Fibroblast of skin of right biceps (primary cell): ENCODE results near the gene ARHGEF19.
A peak's percentile ranks its signal among the peaks of the same experiment; 100 is the strongest.
"Not testable (repeated sequence)": the region's sequence is repeated elsewhere in the genome, so short reads cannot be mapped to it uniquely, and the experiment has no call there.

Experiments used
- DNase-seq: peaks from one replicate; pipeline ENCODE4 v3.0.0-alpha.2; 2013

Gene ARHGEF19

GRCh38 chr1:16202281-16203210 lies 9.9 kb downstream of the ARHGEF19 start:
- no peak for DNase-seq

- no peak for DNase-seq
These were observed 12.8 kb downstream of the ARHGEF19 start for GRCh38 chr1:16199700-16200099.

- DNase-seq: no peak
These were observed 13.3 kb downstream of the ARHGEF19 start for GRCh38 chr1:16199157-16199501.

DNA sequence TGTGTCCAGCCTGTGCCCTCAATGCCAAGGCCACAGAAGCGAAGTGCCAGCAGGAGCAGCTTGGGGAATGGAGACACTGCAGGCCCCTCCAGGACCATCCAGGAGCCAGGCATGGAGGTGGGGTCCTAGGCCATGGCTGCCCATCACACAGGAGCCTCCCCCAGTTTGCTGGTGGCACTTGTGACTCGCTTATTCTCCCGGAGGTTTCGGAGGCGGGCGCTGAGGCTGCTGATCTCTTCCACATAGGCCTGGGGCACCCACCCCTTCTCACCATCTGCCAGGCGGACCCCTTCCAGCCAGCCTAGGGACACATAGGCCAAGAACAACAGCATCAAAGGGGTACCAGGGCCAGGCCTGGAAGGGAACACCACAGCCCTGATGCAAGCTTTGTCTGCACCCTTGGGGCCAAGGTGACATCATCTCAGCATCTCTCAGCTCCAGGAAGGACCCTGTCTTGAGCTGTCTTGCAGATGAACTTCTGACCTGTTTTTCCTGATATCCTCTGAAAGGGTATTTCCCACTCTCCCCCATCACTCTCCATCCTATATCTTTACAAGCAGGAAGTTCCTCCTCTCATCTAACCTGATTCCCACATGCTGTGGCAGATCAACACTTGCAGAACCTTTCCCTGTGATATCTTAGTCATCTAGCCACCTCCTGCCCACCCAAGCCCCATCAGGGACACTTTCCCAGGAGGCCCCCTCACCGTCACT lies 13.9 kb downstream of the ARHGEF19 start:
- DNase-seq: no peak

GRCh38 chr1:16196874-16197273 lies 15.6 kb downstream of the ARHGEF19 start:
- no peak for DNase-seq

DNA sequence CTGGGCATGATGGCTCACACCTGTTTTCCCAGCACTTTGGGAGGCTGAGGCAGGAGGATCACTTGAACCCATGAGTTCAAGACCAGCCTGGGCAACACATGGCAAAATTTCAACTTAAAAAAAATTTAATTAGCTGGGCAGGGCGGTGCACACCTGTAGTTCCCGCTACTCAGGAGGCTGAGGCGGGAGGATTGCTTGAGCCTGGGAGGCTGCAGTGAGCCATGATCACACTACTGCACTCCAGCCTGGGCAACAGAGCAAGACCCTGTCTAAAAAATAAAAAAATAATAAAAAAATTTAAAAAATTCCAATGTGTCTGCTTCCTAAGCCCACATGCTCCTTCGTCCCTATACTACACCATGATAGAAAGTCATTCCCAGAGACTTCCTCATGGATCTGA lies 16.3 kb downstream of the ARHGEF19 start:
- DNase-seq: not testable (repeated sequence)

DNA sequence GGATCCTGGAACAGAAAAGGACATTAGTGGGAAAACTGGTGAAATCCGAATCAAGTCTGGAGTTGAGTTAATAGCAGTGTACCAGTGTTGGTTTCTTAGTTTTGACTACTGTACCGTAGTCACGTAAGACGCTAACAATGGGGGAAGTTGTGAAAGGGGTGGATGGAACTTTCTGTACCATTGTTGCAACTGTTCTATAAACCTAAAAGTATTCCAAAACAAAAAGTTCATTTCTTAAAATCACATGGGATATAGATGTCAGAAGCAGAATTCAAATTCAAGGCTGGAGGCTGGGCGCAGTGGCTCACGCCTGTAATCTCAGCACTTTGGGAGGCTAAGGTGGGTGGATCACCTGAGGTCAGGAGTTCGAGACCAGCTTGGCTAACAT lies 16.9 kb downstream of the ARHGEF19 start:
- no peak for DNase-seq

DNA sequence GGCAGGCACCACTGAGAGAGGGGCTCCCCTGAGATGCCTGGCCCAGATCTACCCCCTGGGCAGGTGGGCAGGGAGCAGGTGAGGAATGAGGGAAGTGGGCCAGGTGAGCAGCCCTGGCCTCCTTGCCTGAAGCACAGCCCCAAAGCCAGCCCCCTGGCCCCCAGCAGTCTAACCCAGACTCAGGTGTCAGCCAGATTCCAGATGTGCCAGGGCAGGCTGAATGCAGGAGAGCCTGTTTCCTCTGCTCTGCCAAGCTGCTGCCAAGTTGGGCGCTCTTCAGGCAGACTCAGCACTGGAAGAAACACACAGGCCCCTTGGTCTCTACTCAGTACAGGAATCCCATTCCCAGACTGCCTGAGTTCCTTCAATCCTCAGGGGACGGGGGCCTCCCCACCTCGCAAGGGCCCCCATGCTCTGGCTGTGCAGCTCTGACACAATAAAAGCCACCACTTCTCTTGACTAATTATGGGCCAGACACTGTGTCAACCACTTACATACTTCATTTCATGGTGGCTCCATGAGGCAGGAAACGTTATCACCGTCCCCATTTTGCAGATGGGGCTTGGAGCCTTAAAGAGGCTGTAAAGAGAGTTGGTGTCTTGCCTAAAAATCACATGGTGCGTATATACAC lies 20.4 kb downstream of the ARHGEF19 start:
- no peak for DNase-seq

DNA sequence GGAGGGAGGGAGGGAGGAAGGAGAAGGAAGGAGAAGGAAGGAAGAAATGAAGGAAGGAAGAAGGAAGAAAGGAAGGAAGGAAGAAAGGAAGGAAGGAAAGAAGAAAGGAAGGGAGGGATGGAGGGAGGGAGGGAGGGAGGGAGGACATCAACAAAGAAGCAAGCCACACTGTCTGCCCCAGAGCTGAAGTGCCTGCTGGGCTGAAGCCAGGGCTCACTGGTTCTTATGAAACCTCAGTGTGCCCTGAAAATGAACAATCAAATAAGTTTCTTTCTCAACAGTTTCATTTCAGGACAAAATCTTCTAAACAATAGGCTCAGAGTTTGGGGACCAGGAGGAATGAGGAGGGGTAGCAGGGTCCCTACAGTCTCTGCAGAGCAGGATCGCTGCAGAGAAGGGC lies 21.1 kb downstream of the ARHGEF19 start:
- no peak for DNase-seq

DNA sequence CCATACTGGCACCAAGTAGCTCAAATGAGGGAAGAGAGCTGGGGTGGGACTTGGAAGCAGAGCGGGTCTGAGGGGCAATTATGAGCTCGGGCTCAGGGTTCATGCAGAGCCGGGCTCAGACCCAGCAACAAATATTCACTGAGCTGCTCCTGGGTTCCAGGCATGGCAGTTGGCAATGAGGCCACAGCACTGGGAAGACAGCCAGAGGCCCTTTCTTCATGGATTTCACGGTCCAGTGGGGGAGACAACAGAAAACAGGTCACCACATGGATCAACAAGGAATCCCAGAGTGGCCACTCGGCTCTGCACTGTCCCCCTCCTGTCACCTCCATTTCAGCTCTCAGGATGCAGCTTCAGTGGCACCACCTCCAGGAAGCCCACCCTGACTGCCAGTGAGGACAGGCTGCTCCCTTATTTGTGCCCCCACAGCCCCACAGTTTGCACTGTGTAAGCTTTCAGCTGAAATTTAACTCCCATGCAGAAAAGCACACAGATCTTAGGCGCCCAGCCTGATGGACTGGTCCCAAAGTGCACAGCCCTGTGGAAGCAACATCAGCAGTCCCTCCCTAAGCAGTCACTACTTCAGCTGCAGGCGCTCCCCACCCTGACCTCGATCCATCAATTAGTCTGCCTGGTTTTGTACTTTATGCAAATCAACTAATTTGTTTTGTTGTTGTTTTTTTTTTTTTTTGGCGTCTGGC lies 22.4 kb downstream of the ARHGEF19 start:
- DNase-seq: no peak

DNA sequence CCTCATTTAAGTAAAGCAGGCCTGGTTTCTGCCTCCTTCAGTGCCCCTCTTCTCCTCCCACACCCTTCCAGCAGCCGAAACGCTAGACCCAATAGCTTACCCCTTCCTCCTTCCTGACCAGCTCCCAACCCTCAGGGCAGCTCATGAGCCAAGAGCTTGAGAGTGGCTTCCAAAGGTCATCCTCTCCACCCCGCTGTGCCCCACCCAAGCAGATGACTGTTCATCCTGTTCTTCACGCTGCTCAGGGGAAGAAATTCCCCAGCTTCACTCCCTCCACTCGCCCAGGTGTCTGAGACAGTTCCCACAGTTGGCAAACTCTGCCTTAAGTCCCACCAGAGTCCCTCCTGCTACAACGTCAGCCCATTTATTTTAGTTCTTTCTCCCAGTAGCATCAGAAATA lies 23.4 kb downstream of the ARHGEF19 start:
- DNase-seq: no peak

- DNase-seq: peak; percentile 78
These were observed 24.6 kb downstream of the ARHGEF19 start for GRCh38 chr1:16187748-16188401.

- DNase-seq: no peak
These were observed 25.7 kb downstream of the ARHGEF19 start for GRCh38 chr1:16186655-16187235.

- no peak for DNase-seq
These were observed 27.7 kb downstream of the ARHGEF19 start for GRCh38 chr1:16184557-16185303.

- no peak for DNase-seq
These were observed 28.5 kb downstream of the ARHGEF19 start for GRCh38 chr1:16183765-16184556.

- peak; percentile 81 for DNase-seq
These were observed 29.3 kb downstream of the ARHGEF19 start for GRCh38 chr1:16183179-16183578.

DNA sequence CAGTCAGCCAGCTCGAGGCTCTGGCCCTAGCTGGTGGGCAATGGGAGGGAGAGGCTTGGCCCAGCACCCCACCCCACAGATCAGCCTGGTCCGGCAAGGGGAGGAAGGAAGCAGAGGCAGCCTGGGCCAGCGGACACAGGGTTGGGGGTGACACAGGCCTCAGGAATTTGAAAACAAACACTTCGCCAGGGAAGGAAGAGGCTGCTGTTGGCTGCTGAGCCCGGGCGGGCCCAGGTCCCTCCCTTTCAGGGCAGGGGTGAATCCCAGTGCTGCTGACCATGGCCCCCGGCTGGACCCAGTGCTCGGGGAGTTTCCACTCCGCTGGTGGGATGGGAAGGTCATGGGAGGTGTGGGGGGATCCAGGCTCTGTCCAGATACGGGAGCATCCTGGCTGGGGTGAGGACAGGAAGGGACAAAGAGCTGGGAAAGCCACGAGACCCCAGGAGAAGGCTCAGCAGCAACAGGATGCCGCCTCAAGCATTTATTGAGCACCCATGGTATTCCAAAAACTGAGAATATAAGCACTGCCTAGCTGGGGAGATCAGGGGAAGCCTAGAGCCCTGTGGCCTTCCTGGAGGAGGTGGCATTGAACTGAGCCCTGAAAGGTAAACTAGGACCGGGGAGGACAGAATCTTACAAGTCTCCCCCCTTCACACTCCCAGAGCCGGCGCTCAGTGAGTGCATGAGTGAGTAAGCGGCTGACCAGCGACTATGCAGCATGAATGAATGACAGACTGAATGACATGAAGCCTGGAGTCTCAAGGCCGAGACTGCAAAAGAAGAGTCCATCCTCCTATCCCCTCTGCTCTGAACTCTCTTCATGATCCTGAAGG lies 30.3 kb downstream of the ARHGEF19 start:
- peak; percentile 91 for DNase-seq

DNA sequence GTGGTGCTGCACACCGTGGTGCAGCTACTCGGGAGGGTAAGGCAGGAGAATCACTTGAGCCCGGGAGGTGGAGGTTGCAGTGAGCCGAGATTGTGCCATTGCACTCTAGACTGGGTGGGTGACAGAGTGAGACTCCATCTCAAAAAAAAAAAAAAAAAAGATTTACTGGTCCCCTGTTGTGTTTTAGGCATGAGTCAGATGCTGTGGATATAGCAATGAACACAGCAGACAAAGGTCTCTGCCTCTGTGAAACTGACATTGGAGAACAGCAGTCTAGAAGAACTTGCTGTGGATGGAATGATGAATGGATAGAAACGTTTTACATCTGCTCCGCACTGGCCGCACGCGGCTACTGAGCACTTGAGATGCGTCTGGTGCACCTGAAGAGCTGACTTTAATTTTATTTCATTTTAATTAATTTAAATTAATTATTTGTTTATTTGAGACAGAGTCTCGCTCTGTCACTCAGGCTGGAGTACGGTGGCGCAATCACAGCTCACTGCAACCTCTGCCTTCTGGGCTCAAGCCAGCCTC lies 32.1 kb downstream of the ARHGEF19 start:
- peak; percentile 68 for DNase-seq
